A549 (cell line): ENCODE results near the gene HLCS. TPM values are rescaled to one million over a fixed set of nuclear protein-coding genes. Genes with fewer than 3 reads are reported as not detected.
"Not testable (repeated sequence)": the region's sequence is repeated elsewhere in the genome, so short reads cannot be mapped to it uniquely, and the experiment has no call there.

Source experiments
- ATAC-seq, 2 experiments: fragments of 200-7000 bp in 1 of 2; fragments of >200 bp in 1 of 2; cut with Nextera tagmentation in 1 of 2; cut with Tn5 transposase in 1 of 2; 3 replicates each; pipeline versions ENCODE4 v1.8.0 to v1.9.1; 2018 to 2020; ENCODE audit warnings: mild to moderate bottlenecking in 1 of 2, moderate library complexity in 1 of 2
- CTCF ChIA-PET: fragments of 300-600 bp; sonication (Branson Sonifier 250); formaldehyde crosslinking; extraction: SDS; loops from one replicate; lab custom pipeline; 2021; ENCODE audit warnings: antibody characterized with exemption, inconsistent platforms; lab: Yijun Ruan, JAX
- POLR2A ChIA-PET: fragments of 350-600 bp; formaldehyde crosslinking; extraction: SDS; loops from one replicate; lab custom pipeline; 2021; ENCODE audit warnings: antibody characterized with exemption, inconsistent platforms; lab: Yijun Ruan, JAX
- DNase-seq, 2 experiments: peaks; one replicate each; pipeline versions ENCODE4 v3.0.0 to v3.0.0-alpha.2; 2011 to 2016; ENCODE audit warnings: low read depth in 1 of 2, low spot score in 1 of 2
- FAIRE-seq: peaks from 2 replicates; lab custom pipeline; 2011; peaks lifted over from hg19 to GRCh38; lab: Jason Lieb, UNC
- H3K27ac ChIP-seq, 2 experiments: fragments of >200 bp; sonication (Bioruptor Twin); formaldehyde crosslinking; 3 replicates each; pipeline ENCODE4 v1.5.1; 2016 to 2017
- H3K4me1 ChIP-seq: fragments of >200 bp; sonication (Bioruptor Twin); formaldehyde crosslinking; 3 replicates; pipeline ENCODE4 v1.6.1; 2016
- H3K4me2 ChIP-seq: fragments of >200 bp; sonication (Bioruptor Twin); formaldehyde crosslinking; 3 replicates; pipeline ENCODE4 v1.6.1; 2016
- H3K4me3 ChIP-seq: fragments of >200 bp; sonication (Bioruptor Twin); formaldehyde crosslinking; 3 replicates; pipeline ENCODE4 v1.5.1; 2016
- H3K9me3 ChIP-seq: fragments of >200 bp; sonication (Bioruptor Twin); formaldehyde crosslinking; 3 replicates; pipeline ENCODE4 v1.6.1; 2016
- BHLHE40 ChIP-seq: IDR thresholded peaks from 2 replicates; pipeline ENCODE4 v1.6.1; 2012; ENCODE audit warnings: low read depth, low read length, inconsistent platforms
- CBX8 ChIP-seq: fragments of 200-600 bp; sonication (generic); IDR thresholded peaks from 2 replicates; pipeline ENCODE4 v1.6.1; 2016
- CHD2 ChIP-seq: fragments of 150-350 bp; IDR thresholded peaks from 2 replicates; pipeline ENCODE4 v1.6.1; 2014; ENCODE audit warnings: low read length; ENCODE audit not compliant: partially characterized antibody
- FOSB ChIP-seq: fragments of 250-450 bp; sonication (Bioruptor Pico); IDR thresholded peaks from 2 replicates; pipeline ENCODE4 v1.5.0; 2020; ENCODE audit warnings: mild to moderate bottlenecking, moderate library complexity
- HOXB5 ChIP-seq: fragments of 250-450 bp; sonication (Bioruptor Pico); IDR thresholded peaks from 2 replicates; pipeline ENCODE4 v1.5.0; 2020; ENCODE audit warnings: mild to moderate bottlenecking, moderate library complexity
- JUNB ChIP-seq: fragments of >200 bp; sonication (Bioruptor Twin); formaldehyde crosslinking; IDR thresholded peaks from 2 replicates; pipeline ENCODE4 v1.6.1; 2016
- KDM5A ChIP-seq: fragments of 200-600 bp; sonication (generic); IDR thresholded peaks from 2 replicates; pipeline ENCODE4 v1.6.1; 2016; ENCODE audit warnings: antibody characterized with exemption, mild to moderate bottlenecking
- MYC ChIP-seq: IDR thresholded peaks from 2 replicates; pipeline ENCODE4 v1.6.1; 2012; ENCODE audit warnings: mild to moderate bottlenecking, inconsistent platforms, low read length, improper control_type of control experiment, borderline replicate concordance
- PHF8 ChIP-seq: fragments of 200-600 bp; sonication (generic); IDR thresholded peaks from 2 replicates; pipeline ENCODE4 v1.6.1; 2016; ENCODE audit warnings: low read depth, mild to moderate bottlenecking, antibody characterized with exemption, moderate library complexity, borderline replicate concordance
- RFX5 ChIP-seq: fragments of 450-650 bp; IDR thresholded peaks from 2 replicates; pipeline ENCODE4 v1.7.1; 2014; ENCODE audit warnings: antibody characterized with exemption, mild to moderate bottlenecking, moderate library complexity
- RNF2 ChIP-seq: fragments of 200-600 bp; sonication (generic); IDR thresholded peaks from 2 replicates; pipeline ENCODE4 v1.6.1; 2016; ENCODE audit warnings: low read depth, mild to moderate bottlenecking, antibody characterized with exemption, moderate library complexity, borderline replicate concordance
- SMC3 ChIP-seq: fragments of >200 bp; sonication (Bioruptor Twin); formaldehyde crosslinking; IDR thresholded peaks from 3 replicates; pipeline ENCODE4 v1.6.1; 2018; ENCODE audit warnings: inconsistent platforms
- TFCP2L1 ChIP-seq: fragments of 250-450 bp; sonication (Bioruptor Pico); IDR thresholded peaks from 2 replicates; pipeline ENCODE4 v1.5.0; 2021; ENCODE audit warnings: mild to moderate bottlenecking
- ZC3H11A ChIP-seq: fragments of 450-650 bp; IDR thresholded peaks from 2 replicates; pipeline ENCODE4 v1.6.1; 2014; ENCODE audit warnings: antibody characterized with exemption, mild to moderate bottlenecking
- WGBS: methylation state at CpG from one replicate; pipeline ENCODE4 v1.1.6; 2017; ENCODE audit errors: missing lambda C conversion rate; 5-methylcytosine and 5-hydroxymethylcytosine counted together
- polyA plus RNA-seq, 4 experiments: library from polyadenylated mRNA; depleted of rRNA in 3 of 4; stranded (reverse); fragments of >200 nt; fragmentation: RNase III in 1 of 4; extraction: RNeasy Plus Mini Kit Qiagen cat#74134 plus additional on column Dnase treatment in 1 of 4; gene quantifications; 2 replicates in 3 of 4; 3 replicates in 1 of 4; pipeline ENCODE4 v1.2.3, GENCODE V29; 2011 to 2017
- TF ChIP-seq, protein P1 (sequence below): fragments of >200 bp; sonication (Bioruptor Twin); formaldehyde crosslinking; IDR thresholded peaks from 3 replicates; pipeline ENCODE4 v1.5.1; 2016
- TF ChIP-seq, protein P2 (sequence below): IDR thresholded peaks from 2 replicates; pipeline ENCODE4 v1.6.1; 2012
- TF ChIP-seq, protein P3 (sequence below): fragments of 250-450 bp; sonication (Bioruptor Pico); IDR thresholded peaks from 2 replicates; pipeline ENCODE4 v1.5.0; 2020; ENCODE audit warnings: low read depth, mild to moderate bottlenecking, moderate library complexity
- TF ChIP-seq, protein P4 (sequence below): fragments of 200-600 bp; sonication (generic); IDR thresholded peaks from 2 replicates; pipeline ENCODE4 v1.6.1; 2016; ENCODE audit warnings: antibody characterized with exemption, mild to moderate bottlenecking, moderate library complexity

The HLCS gene
- polyA plus RNA-seq, 2 of the 4 experiments (the other 2 are of a cell fraction), result 8.4 to 24.3 TPM

DNA sequence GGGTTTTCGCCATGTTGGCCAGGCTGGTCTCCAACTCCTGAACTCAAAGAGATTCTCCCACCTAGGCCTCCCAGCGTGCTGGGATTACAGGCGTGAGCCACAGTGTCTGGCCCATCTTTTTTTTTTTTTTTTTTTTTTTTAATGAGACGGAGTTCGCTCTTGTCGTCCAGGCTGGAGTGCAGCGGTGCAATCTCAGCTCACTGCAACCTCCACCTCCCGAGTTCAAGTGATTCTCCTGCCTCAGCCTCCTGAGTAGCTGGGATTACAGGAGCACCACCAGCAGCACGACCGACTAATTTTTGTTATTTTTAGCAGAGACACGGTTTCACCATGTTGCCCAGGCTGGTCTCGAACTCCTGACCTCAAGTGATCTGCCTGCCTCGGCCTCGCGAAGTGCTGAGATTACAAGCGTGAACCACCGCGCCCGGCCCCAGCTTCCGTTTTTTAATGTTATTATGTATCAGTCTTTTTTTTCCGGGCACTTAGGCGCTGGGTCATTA is 22.8 kb upstream of the HLCS start:
- peak overlapping the region; percentile 46 for H3K4me3 ChIP-seq
- ATAC-seq, H3K9me3 ChIP-seq, DNase-seq, FAIRE-seq: not testable (repeated sequence)
- peak overlapping the region; percentile 80 to 96 for H3K27ac ChIP-seq
- H3K4me1 ChIP-seq, result peaks cover 15% of the 10 kb centered on the region
- ChIA-PET CTCF (interaction anchor here (0.6 to 5.8 kb wide), 23 partner anchors 10 to 570 kb away, joined by 3 to 36 read pairs (median 5); partner anchors contain the start of gene RIPPLY3), POLR2A (interaction anchor here (0.9 to 1.7 kb wide), 9 partner anchors 10 to 83 kb away, joined by 3 to 11 read pairs (median 4); partner anchors contain the start of genes PIGP, RIPPLY3 and TTC3)
- 25% methylated on average over 19 of the region's 22 CpGs for WGBS
- H3K4me2 ChIP-seq, result peak overlapping the region; percentile 67

DNA sequence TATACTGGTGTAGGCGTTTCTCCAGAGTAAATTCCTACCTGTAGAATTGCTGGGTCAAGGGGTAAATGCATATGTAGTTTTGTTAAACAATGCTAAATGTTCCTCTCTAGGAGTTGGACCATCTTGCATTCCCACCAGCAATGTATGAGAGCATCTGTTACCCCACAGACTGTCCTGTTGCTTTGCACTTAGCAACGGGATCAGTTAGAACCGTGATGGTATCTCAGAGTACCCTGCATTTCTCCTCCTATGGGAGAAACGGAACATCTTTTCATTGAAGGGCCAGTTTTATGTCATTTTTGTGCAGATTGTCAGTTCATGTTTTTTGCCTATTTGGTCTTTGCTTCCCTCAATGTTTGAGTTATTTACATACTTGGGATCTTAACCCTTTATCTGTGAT is 22.1 kb upstream of the HLCS start:
- TF ChIP-seq, protein P1, sequence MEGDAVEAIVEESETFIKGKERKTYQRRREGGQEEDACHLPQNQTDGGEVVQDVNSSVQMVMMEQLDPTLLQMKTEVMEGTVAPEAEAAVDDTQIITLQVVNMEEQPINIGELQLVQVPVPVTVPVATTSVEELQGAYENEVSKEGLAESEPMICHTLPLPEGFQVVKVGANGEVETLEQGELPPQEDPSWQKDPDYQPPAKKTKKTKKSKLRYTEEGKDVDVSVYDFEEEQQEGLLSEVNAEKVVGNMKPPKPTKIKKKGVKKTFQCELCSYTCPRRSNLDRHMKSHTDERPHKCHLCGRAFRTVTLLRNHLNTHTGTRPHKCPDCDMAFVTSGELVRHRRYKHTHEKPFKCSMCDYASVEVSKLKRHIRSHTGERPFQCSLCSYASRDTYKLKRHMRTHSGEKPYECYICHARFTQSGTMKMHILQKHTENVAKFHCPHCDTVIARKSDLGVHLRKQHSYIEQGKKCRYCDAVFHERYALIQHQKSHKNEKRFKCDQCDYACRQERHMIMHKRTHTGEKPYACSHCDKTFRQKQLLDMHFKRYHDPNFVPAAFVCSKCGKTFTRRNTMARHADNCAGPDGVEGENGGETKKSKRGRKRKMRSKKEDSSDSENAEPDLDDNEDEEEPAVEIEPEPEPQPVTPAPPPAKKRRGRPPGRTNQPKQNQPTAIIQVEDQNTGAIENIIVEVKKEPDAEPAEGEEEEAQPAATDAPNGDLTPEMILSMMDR, result no peak
- no peak for TF ChIP-seq CBX8
- TF ChIP-seq FOSB (CRISPR knock-in tag), result no peak
- no peak for TF ChIP-seq RFX5
- TF ChIP-seq TFCP2L1 (CRISPR knock-in tag), result no peak
- TF ChIP-seq SMC3, result no peak
- no peak for TF ChIP-seq ZC3H11A
- TF ChIP-seq JUNB, result no peak
- no peak for TF ChIP-seq MYC
- TF ChIP-seq, protein P2, sequence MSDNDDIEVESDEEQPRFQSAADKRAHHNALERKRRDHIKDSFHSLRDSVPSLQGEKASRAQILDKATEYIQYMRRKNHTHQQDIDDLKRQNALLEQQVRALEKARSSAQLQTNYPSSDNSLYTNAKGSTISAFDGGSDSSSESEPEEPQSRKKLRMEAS, result no peak
- no peak for TF ChIP-seq CHD2
- no peak for TF ChIP-seq PHF8
- TF ChIP-seq KDM5A, result no peak
- no peak for TF ChIP-seq BHLHE40
- TF ChIP-seq, protein P3, sequence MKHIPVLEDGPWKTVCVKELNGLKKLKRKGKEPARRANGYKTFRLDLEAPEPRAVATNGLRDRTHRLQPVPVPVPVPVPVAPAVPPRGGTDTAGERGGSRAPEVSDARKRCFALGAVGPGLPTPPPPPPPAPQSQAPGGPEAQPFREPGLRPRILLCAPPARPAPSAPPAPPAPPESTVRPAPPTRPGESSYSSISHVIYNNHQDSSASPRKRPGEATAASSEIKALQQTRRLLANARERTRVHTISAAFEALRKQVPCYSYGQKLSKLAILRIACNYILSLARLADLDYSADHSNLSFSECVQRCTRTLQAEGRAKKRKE (CRISPR knock-in tag), result no peak
- TF ChIP-seq, protein P4, sequence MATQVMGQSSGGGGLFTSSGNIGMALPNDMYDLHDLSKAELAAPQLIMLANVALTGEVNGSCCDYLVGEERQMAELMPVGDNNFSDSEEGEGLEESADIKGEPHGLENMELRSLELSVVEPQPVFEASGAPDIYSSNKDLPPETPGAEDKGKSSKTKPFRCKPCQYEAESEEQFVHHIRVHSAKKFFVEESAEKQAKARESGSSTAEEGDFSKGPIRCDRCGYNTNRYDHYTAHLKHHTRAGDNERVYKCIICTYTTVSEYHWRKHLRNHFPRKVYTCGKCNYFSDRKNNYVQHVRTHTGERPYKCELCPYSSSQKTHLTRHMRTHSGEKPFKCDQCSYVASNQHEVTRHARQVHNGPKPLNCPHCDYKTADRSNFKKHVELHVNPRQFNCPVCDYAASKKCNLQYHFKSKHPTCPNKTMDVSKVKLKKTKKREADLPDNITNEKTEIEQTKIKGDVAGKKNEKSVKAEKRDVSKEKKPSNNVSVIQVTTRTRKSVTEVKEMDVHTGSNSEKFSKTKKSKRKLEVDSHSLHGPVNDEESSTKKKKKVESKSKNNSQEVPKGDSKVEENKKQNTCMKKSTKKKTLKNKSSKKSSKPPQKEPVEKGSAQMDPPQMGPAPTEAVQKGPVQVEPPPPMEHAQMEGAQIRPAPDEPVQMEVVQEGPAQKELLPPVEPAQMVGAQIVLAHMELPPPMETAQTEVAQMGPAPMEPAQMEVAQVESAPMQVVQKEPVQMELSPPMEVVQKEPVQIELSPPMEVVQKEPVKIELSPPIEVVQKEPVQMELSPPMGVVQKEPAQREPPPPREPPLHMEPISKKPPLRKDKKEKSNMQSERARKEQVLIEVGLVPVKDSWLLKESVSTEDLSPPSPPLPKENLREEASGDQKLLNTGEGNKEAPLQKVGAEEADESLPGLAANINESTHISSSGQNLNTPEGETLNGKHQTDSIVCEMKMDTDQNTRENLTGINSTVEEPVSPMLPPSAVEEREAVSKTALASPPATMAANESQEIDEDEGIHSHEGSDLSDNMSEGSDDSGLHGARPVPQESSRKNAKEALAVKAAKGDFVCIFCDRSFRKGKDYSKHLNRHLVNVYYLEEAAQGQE, result no peak
- TF ChIP-seq HOXB5, result no peak
- no peak for TF ChIP-seq RNF2
- peak overlapping the region in 1 of 2 experiments; percentile 24; a peak in 1 of 6 replicates for H3K27ac ChIP-seq
- ATAC-seq (no peak), DNase-seq (no peak), FAIRE-seq (no peak)
- ChIA-PET CTCF (interaction anchor here (3.6 kb wide), 1 partner anchor 12 kb away, joined by 23 read pairs; no protein-coding TSS in a partner anchor), POLR2A (no interaction called here)
- peaks cover 15% of the 10 kb centered on the region for H3K4me1 ChIP-seq
- WGBS, result 89% methylated on average over 4 of the region's 4 CpGs
- no peaks in the 10 kb centered on the region for H3K9me3 ChIP-seq
- H3K4me2 ChIP-seq, result peak overlapping the region; percentile 56
- no peak overlapping the region for H3K4me3 ChIP-seq
